NOMO-1 treated with dmso at 0.1 percent for 144 hours (cell line): ENCODE results near the gene ALS2CL.

Experiments used
- DNase-seq: peaks from one replicate; lab custom pipeline; 2025; ENCODE audit not compliant: unreplicated experiment; lab: John Stamatoyannopoulos, UW

Gene ALS2CL

GRCh38 chr3:46716461-46717441 lies 23.3 kb upstream of the ALS2CL start:
- DNase-seq, result no peak

DNA sequence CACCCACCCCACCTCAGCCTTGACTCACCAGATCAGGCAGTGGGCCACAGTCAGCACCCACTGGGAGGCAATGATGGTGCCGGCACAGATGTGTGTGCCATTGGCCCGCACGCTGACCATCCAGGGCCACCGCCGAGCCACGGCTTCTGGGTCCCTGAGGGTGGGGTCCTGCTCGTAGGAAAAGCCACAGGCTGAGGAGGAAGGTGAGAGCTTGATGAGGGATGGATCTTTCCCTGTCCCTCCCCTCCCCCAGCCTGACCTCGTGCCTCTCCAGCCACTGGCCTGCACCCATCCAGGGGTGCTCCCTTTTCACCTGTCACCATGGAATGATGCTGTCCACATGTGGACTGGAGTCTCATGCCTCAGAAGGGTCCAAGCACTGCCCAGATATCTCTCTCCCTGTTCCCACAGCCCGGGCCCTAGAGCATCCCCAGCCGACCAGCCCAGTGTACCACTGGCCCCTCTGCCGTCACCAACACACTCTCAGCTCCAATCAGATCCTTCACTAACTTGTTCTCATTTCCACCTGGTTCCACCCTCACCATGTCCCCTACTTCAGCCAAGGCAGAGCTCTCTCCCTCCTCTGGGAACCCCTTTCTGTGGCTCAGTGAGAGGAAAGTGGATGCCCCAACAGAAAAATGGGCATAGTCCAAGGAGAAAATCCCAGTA lies 22.2 kb upstream of the ALS2CL start:
- DNase-seq, result no peak

GRCh38 chr3:46714728-46715506 lies 21.4 kb upstream of the ALS2CL start:
- DNase-seq, result no peak

- no peak for DNase-seq
Measured at GRCh38 chr3:46713898-46714552, 20.5 kb upstream of the ALS2CL start.

- DNase-seq, result no peak
Measured at GRCh38 chr3:46713050-46713897, 19.8 kb upstream of the ALS2CL start.

DNA sequence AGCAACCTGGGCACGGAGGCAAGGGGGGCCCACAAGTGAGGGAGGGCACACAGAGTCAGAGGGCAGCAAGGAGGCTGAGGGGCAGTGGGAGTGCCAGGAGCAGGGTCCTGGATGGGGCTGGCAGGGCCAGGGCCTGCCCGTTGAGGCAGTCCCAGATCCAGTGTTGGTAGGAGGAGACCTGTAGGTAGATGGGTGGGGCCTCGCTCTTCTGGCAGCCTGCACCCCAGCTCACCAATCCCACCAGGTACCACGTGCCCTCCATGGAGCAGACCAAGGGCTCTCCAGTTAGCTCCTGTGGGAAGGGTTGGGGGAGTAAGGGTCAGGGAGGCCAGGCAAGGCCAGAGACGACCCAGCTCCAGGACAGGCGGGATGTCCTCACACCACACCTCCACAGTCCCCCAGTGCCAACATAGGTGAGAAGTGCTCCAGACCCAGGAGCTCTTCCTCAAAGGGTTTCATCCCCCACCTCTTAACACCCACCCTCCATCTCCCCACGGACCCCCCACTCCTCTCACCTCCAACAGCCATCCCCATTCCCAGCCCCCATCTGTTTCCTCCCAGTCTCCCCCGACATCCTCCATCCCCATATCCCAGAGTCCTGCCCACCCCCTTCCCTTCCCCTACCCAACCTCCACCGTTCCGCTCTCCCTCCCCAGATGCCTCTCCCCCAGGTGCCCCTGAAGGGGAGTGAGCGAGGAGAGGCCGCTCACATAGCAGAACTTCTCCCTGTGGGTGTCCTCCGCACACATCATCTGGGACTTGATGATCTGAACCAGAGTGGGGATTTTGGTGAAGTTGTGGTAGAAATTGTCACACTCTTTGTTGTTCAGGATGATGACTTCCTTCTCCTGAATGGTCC lies 18.9 kb upstream of the ALS2CL start:
- DNase-seq, result no peak

- no peak for DNase-seq
Measured at GRCh38 chr3:46711760-46712159, 18.3 kb upstream of the ALS2CL start.

DNA sequence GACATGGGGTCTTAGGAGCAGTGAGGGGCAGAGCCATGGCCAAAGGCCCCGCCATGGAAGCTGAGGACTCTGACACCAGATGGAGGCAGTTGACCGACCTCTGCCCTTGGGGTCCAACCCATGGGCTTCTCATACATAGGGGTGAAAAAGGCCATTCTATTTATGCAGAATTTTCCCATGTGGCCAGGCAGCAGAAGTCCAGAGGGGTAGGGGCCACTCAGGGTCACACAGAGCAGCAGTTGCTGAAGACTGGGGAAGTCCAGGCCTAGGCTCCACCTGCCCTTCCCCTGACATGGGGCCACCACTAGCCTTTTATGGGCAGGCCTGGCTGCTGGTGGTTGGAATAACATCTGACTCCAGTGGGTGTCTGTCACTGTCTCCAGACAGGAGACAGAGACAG lies 17.8 kb upstream of the ALS2CL start:
- no peak for DNase-seq

DNA sequence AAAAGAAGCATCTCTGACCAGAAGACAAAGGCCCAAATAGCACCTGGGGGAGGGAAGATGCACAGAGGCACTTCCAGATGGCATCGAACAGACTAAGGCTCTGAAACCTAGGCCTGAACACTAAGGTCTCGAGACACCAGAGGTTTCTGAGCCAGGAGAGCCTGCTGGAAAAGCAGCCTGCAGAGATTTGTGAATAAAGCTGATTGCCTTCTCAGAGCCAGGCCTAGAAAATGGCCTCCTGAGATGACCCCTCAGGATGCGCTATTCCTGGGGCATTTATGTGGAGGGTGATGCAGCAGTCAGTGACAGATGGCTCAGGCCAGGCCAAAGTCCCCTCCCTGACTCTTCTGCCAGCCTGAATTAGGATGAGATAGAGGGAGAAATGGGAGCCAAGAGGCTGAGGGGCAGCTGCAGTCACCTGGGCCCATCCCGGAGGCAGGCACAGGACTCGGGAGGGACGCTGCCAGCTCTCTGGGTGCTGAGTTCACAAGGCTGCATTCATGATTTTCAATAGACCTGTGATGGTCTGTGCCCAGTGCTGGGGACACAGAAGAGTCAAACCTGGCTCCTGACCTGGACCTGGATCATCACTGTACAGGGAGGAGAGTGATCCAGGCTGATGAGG lies 17.3 kb upstream of the ALS2CL start:
- DNase-seq, result no peak

DNA sequence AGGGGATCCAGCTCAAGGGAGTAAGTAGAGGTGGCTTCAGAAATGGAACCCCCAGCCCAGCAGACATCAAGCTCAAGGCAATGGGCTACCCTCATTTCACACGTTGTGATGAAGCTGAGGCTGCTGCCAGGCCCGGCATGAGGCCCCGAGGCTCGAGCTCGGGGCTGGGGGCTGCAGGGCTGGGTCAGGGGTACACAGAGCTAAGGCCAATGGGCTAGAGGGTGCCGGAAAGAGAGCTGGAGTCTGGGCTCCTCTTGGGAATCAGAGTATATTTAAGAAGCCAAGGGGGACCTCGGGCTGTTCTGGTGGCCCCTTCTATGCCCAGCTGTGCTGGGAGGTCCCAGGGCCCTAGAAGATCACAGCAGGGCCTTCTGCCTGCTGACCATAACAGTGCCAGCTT lies 16.8 kb upstream of the ALS2CL start:
- DNase-seq, result no peak

- no peak for DNase-seq
Measured at GRCh38 chr3:46709721-46710120, 16.2 kb upstream of the ALS2CL start.

- DNase-seq, result no peak
Measured at GRCh38 chr3:46709157-46709654, 15.7 kb upstream of the ALS2CL start.

GRCh38 chr3:46708401-46709156 lies 15.1 kb upstream of the ALS2CL start:
- no peak for DNase-seq

- no peak for DNase-seq
Measured at GRCh38 chr3:46707601-46708011, 14.1 kb upstream of the ALS2CL start.

GRCh38 chr3:46706771-46707582 lies 13.5 kb upstream of the ALS2CL start:
- DNase-seq, result no peak

DNA sequence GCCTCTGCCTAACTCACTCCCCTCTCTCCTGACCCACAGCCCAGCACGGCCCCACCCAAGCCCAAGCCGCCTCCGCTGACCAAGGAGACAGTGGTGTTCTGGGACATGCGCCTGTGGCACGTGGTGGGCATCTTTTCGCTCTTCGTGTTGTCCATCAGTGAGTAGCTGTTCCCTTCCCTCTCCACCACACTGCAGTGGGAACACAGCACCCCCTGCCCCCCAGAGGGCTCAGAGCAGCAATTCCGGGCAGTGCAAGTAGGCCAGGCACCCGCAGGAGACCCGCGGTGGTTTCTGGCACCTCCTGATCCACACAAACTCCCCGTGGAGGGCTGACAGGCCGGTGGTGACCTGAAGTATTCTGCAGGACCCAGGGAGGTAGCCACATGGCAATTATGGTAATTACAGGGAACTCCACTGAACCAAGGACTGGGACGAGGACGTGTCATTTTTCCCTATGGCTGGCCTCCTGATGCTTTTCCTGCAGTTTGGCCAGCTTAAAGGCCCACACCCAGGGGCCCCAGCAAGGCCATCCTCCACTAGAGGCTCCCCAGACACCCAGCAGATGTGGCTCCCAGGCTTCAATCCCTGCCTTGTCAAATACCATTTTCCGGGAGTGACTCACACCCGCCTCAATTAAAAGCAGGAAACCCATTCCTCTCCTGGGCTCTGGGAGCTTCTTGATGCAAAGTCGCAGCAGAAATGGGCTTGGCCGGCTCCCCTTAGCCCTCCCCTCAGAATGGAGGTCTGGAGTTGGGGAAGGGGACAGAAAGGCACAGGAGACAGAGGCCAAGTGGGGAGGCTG lies 12.5 kb upstream of the ALS2CL start:
- DNase-seq, result no peak
